Esophagus squamous epithelium (tissue), 4 donors: Measurements from ENCODE around the gene ZSCAN26.

Experiments
- CTCF ChIP-seq, 6 experiments: fragments of 450-650 bp in 4 of 6; fragments of 200-600 bp in 2 of 6; sonication (generic) in 2 of 6; IDR thresholded peaks; one replicate each; pipeline ENCODE4 v1.5.1; 2016 to 2019; ENCODE audit warnings: antibody characterized with exemption in 6 of 6, mild to moderate bottlenecking in 4 of 6, moderate library complexity in 4 of 6
- POLR2A ChIP-seq, 4 donors: fragments of 450-650 bp; IDR thresholded peaks; one replicate each; pipeline ENCODE4 v1.6.1; 2017; ENCODE audit warnings: antibody characterized with exemption in 4 of 4, mild to moderate bottlenecking in 4 of 4, moderate library complexity in 3 of 4

GRCh38 chr6:28248916-28249315 is 18.0 kb upstream of the ZSCAN26 start:
- TF ChIP-seq CTCF (IDR thresholded peaks at IDR 0.05) (no peak), POLR2A (IDR thresholded peaks at IDR 0.05) (no peak)
